NCI-H510A (cell line): ENCODE data around the gene HHIPL1.

ENCODE experiments used
- DNase-seq: peaks from one replicate; lab custom pipeline; 2025; lab: John Stamatoyannopoulos, UW

Gene HHIPL1

GRCh38 chr14:99611646-99612045 is 33.3 kb upstream of the HHIPL1 start:
- no peak for DNase-seq

GRCh38 chr14:99612071-99612737 is 32.7 kb upstream of the HHIPL1 start:
- no peak for DNase-seq

GRCh38 chr14:99612738-99613330 is 32.1 kb upstream of the HHIPL1 start:
- no peak for DNase-seq

DNA sequence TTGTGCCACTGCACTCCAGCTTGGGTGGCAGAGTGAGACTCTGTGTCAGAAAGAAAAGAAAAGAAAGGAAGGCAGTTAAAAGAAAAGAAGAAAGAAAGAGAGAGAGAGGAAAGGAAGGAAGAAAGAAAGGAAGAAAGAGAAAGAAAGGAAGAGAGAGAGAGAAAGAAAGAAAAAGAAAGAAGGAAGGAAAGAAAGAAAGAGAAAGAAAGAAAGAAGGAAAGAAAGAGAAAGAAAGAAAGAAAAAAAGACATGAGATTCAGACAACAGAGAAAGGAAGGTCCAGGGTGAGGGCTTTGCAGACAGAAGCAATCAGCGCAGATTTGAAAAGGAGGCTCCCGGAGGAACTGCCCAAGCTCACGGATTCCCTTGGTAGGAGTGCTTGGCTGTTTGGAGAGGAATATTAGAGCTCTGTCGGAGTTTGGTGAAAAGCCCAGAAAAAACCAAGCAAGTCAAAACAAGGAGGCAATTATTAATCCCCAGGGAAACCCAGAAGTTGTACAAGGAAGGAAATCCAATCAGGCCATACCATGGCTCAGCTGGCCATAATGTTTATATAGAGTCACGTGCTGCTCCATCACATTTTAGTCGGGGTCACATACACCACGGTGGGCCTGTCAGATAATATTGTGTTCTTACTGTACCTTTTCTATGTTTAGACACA is 29.3 kb upstream of the HHIPL1 start:
- no peak for DNase-seq

- no peak for DNase-seq
Measured at GRCh38 chr14:99616832-99617800, 27.8 kb upstream of the HHIPL1 start.

GRCh38 chr14:99619835-99620834 is 24.8 kb upstream of the HHIPL1 start:
- no peak for DNase-seq

DNA sequence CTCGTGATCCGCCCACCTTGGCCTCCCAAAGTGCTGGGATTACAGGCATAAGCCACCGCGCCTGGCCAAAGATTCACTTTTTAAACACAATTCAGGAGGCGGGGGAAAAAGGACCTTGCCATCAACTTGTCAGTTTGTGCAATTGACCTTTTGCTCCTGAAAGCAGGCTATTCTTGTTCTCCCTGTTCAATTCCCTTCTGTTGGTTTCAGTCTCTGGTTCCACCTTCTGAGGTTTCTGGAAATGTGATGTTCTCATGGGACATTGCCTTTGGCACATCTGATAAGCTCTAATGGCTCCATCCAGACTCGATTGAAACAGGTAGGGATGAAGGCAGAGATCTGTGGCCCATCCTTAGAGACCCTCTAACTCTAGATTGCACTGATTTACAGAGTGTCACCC is 23.0 kb upstream of the HHIPL1 start:
- no peak for DNase-seq

GRCh38 chr14:99624024-99624423 is 20.9 kb upstream of the HHIPL1 start:
- no peak for DNase-seq

DNA sequence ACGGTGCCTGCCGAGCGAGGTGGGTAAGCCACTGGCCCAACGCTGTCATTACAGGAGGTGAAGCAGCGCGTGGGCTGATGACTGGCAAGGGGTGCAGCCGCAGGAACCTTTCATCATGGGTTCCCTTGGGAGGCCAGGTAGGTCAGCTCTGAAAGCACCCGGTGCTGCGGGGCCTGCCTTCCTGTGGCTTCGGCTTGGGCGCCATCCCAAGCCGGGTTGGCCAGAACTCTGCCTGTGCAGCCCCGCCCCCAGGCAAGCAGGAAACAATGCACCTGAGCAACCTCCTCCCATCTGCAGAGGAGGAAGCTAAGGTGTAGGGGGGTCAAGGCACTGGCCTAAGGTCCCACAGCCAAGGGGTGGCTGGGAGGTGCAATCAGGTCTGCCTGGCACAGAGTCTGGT is 20.0 kb upstream of the HHIPL1 start:
- DNase-seq, result no peak

GRCh38 chr14:99625476-99625875 is 19.5 kb upstream of the HHIPL1 start:
- no peak for DNase-seq

- DNase-seq, result no peak
Measured at GRCh38 chr14:99626041-99626648, 18.8 kb upstream of the HHIPL1 start.

GRCh38 chr14:99627100-99627499 is 17.8 kb upstream of the HHIPL1 start:
- DNase-seq, result no peak

- no peak for DNase-seq
Measured at GRCh38 chr14:99627510-99628381, 17.2 kb upstream of the HHIPL1 start.

- peak; percentile 34 for DNase-seq
Measured at GRCh38 chr14:99628887-99629618, 15.9 kb upstream of the HHIPL1 start.

DNA sequence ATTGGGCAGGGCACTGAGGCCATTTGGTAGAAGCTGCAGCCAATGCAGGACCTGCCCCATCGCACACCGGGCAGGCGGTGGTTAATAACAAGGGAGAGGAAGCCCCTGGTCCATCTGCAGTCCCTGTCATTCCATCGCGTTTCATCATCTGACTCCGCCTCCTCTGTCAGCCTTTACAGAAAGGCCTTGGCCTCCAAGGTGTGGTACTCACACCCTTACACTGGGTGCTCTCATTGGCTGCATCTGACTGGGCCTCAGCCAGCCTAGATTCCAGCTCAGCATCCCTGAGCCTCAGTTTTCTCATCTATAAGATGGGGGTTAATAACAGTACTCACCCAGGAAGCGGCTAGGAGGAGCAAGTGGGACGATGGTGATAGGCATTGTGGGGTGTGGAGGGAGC is 14.7 kb upstream of the HHIPL1 start:
- DNase-seq, result no peak

- no peak for DNase-seq
Measured at GRCh38 chr14:99632410-99633035, 12.4 kb upstream of the HHIPL1 start.

- no peak for DNase-seq
Measured at GRCh38 chr14:99633141-99633540, 11.8 kb upstream of the HHIPL1 start.

GRCh38 chr14:99633918-99634317 is 11.0 kb upstream of the HHIPL1 start:
- DNase-seq, result no peak
